Smooth muscle cell (in vitro differentiated cells): Measurements from ENCODE around the gene MAGEA4. TPM values are rescaled to one million over a fixed set of nuclear protein-coding genes. Genes with fewer than 3 reads are reported as not detected.

Source experiments
- DNase-seq: peaks from one replicate; lab custom pipeline; 2025; ENCODE audit not compliant: unreplicated experiment; lab: John Stamatoyannopoulos, UW
- H2AFZ ChIP-seq: fragments of 200-600 bp; sonication (generic); 2 replicates; pipeline ENCODE4 v1.6.0; 2016; ENCODE audit warnings: antibody characterized with exemption, low read depth, mild to moderate bottlenecking
- H3F3A ChIP-seq: fragments of 200-600 bp; sonication (generic); 2 replicates; pipeline ENCODE4 v1.6.0; 2017; ENCODE audit warnings: antibody characterized with exemption, low read depth
- H3K27ac ChIP-seq: fragments of 200-600 bp; sonication (generic); 2 replicates; pipeline ENCODE4 v1.5.1; 2016; ENCODE audit warnings: low read depth, mild to moderate bottlenecking
- H3K27me3 ChIP-seq: fragments of 200-600 bp; sonication (generic); 2 replicates; pipeline ENCODE4 v1.6.1; 2016; ENCODE audit warnings: low read depth, mild to moderate bottlenecking
- H3K36me3 ChIP-seq: fragments of 200-600 bp; sonication (generic); 2 replicates; pipeline ENCODE4 v1.5.1; 2016; ENCODE audit warnings: low read depth
- H3K4me1 ChIP-seq: fragments of 200-600 bp; sonication (generic); 2 replicates; pipeline ENCODE4 v1.5.1; 2016; ENCODE audit warnings: low read depth
- H3K4me2 ChIP-seq: fragments of 200-600 bp; sonication (generic); 2 replicates; pipeline ENCODE4 v1.6.0; 2016; ENCODE audit warnings: mild to moderate bottlenecking
- H3K4me3 ChIP-seq: fragments of 200-600 bp; sonication (generic); 2 replicates; pipeline ENCODE4 v1.5.1; 2016; ENCODE audit warnings: mild to moderate bottlenecking
- H3K79me2 ChIP-seq: fragments of 200-600 bp; sonication (generic); 2 replicates; pipeline ENCODE4 v1.6.0; 2016; ENCODE audit warnings: low read depth, mild to moderate bottlenecking
- H3K9ac ChIP-seq: fragments of 200-600 bp; sonication (generic); 2 replicates; pipeline ENCODE4 v1.6.0; 2016; ENCODE audit warnings: low read depth
- H3K9me3 ChIP-seq: fragments of 200-600 bp; sonication (generic); replicated peaks from 2 replicates; pipeline ENCODE4 v1.5.1; 2016; ENCODE audit warnings: low read depth
- H4K20me1 ChIP-seq: fragments of 200-600 bp; sonication (generic); 2 replicates; pipeline ENCODE4 v1.6.0; 2016; ENCODE audit warnings: low read depth
- WGBS: methylation state at CpG from one replicate; pipeline ENCODE4 v1.1.7; 2016; ENCODE audit warnings: low lambda C conversion rate; 5-methylcytosine and 5-hydroxymethylcytosine counted together
- polyA plus RNA-seq: library from polyadenylated mRNA; unstranded; fragments of >200 nt; fragmentation: Nextera tagmentation; extraction: Ambion mirVana; gene quantifications from 2 replicates; pipeline ENCODE4 v1.2.1, GENCODE V29; 2016
- total RNA-seq: library from RNA; depleted of rRNA; stranded (reverse); fragments of >200 nt; gene quantifications from 2 replicates; pipeline ENCODE4 v1.2.3, GENCODE V29; 2014
- TF ChIP-seq, protein P1 (sequence below): fragments of 200-600 bp; sonication (generic); IDR thresholded peaks from 2 replicates; pipeline ENCODE4 v1.5.1; 2017; ENCODE audit warnings: borderline replicate concordance, mild to moderate bottlenecking, antibody characterized with exemption; ENCODE audit not compliant: insufficient read depth, poor library complexity, severe bottlenecking

The MAGEA4 gene
- total and polyA plus RNA-seq, 2 experiments from 2014 or later = not detected

DNA sequence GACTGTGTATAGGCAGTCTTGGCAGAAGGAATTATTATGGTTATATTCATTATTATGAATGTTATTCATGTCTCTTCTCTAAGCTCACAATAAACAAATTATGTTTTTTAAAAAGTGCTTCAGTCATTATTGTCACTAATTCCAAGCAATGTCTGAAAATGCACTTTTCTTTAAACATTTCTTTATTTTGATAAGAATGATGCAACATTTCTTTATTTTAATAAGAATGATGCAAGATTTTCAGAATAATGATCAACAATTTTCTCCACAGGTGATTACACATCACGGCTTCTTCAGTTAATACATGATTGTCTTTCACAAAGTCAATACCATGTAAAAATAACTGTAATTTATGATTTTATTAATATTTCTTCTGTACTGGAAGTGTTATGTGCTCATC, 22.7 kb downstream of the MAGEA4 start:
- no peak overlapping the region for H3K4me2 ChIP-seq
- H3K4me1 ChIP-seq = no peaks in the 10 kb centered on the region
- H3K27ac ChIP-seq = no peak overlapping the region
- no peaks in the 10 kb centered on the region for H3K79me2 ChIP-seq
- no peaks in the 10 kb centered on the region for H3K36me3 ChIP-seq
- no peak overlapping the region for H3K9ac ChIP-seq
- H3K9me3 ChIP-seq = no peaks in the 10 kb centered on the region
- no peaks in the 10 kb centered on the region for H3K27me3 ChIP-seq
- H2AFZ ChIP-seq = no peak overlapping the region
- TF ChIP-seq, protein P1, sequence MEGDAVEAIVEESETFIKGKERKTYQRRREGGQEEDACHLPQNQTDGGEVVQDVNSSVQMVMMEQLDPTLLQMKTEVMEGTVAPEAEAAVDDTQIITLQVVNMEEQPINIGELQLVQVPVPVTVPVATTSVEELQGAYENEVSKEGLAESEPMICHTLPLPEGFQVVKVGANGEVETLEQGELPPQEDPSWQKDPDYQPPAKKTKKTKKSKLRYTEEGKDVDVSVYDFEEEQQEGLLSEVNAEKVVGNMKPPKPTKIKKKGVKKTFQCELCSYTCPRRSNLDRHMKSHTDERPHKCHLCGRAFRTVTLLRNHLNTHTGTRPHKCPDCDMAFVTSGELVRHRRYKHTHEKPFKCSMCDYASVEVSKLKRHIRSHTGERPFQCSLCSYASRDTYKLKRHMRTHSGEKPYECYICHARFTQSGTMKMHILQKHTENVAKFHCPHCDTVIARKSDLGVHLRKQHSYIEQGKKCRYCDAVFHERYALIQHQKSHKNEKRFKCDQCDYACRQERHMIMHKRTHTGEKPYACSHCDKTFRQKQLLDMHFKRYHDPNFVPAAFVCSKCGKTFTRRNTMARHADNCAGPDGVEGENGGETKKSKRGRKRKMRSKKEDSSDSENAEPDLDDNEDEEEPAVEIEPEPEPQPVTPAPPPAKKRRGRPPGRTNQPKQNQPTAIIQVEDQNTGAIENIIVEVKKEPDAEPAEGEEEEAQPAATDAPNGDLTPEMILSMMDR = no peak
- no peaks in the 10 kb centered on the region for H3F3A ChIP-seq
- no peaks in the 10 kb centered on the region for H4K20me1 ChIP-seq
- no peak overlapping the region for H3K4me3 ChIP-seq
- WGBS = 100% methylated on average over 1 of the region's 1 CpG
- DNase-seq = no peak

DNA sequence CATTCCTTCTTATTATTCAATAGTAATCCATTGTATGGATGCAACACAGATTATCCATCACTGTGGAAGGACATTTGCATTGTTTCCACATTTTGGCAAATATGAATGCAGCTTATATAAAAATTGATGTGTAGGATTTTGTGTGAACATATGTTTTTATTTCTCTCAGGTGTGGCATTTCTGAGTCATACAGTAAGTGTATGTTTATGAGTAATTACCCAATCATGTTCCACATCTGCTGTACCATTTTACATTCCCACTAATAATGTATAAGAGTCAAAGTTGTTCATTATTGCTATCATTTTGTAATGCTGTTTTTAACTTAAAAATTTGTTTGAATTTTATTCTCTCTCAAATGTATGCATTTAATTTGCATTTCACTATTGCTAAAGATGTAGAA, 25.5 kb downstream of the MAGEA4 start:
- TF ChIP-seq, protein P1 = no peak
- Histone ChIP-seq H3K79me2 (no peaks in the 10 kb centered on the region), H3K27me3 (no peaks in the 10 kb centered on the region), H3K4me3 (no peak overlapping the region), H3F3A (no peaks in the 10 kb centered on the region), H3K27ac (no peak overlapping the region), H3K9ac (no peak overlapping the region), H3K4me2 (no peak overlapping the region), H3K4me1 (no peaks in the 10 kb centered on the region), H4K20me1 (no peaks in the 10 kb centered on the region), H2AFZ (no peak overlapping the region), H3K36me3 (no peaks in the 10 kb centered on the region), H3K9me3 (no peaks in the 10 kb centered on the region)
- DNase-seq = no peak

DNA sequence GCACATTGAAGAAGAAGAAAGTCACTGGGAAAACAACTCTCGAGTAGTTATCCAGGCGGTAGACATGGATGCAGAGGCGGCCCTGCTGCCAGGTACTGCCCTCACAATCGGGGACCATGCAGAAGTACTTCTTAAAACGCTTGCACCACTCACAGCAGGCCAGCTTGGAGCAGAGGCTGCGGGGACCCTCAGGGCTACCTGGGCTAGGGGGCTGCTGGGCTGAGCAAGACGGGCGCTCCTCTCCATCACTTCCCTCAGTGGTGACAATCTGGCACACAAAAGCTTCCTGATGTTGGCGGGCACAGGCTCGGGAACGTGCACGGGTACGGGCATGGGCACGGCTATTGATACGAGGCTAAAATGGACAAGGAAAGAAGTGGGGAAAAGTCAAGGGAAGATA, 42.0 kb downstream of the MAGEA4 start:
- H3K9me3 ChIP-seq = no peaks in the 10 kb centered on the region
- no peak overlapping the region for H2AFZ ChIP-seq
- H3K36me3 ChIP-seq = no peaks in the 10 kb centered on the region
- no peaks in the 10 kb centered on the region for H3F3A ChIP-seq
- H3K4me3 ChIP-seq = no peak overlapping the region
- no peaks in the 10 kb centered on the region for H4K20me1 ChIP-seq
- TF ChIP-seq, protein P1 = no peak
- H3K4me2 ChIP-seq = no peak overlapping the region
- no peak for DNase-seq
- H3K27me3 ChIP-seq = no peaks in the 10 kb centered on the region
- no peak overlapping the region for H3K9ac ChIP-seq
- H3K27ac ChIP-seq = no peak overlapping the region
- H3K4me1 ChIP-seq = no peaks in the 10 kb centered on the region
- no peaks in the 10 kb centered on the region for H3K79me2 ChIP-seq
- 89% methylated on average over 15 of the region's 15 CpGs for WGBS

DNA sequence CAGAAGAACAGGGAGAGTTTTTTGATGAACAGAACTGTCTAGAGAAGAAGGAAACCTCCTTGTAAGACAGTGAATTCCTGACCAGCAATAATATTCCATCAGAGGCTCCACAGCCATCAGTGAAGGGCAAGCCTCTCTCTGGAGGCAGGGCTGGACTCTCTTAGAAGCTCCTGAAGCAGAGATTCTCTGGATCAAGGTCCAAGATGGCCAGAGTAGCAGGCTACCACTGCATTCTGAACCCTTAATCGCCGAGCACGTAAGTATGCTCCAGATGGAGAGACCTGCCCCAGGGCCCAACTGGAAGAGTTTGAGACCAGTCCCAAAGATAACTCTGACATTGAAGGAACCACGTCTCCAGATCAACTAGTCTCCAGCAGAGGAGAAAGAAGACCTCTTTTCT, 45.4 kb downstream of the MAGEA4 start:
- H3K4me1 ChIP-seq = no peaks in the 10 kb centered on the region
- H3K79me2 ChIP-seq = no peaks in the 10 kb centered on the region
- H4K20me1 ChIP-seq = no peaks in the 10 kb centered on the region
- no peak overlapping the region for H3K4me2 ChIP-seq
- no peak overlapping the region for H3K27ac ChIP-seq
- no peak overlapping the region for H2AFZ ChIP-seq
- TF ChIP-seq, protein P1 = no peak
- no peaks in the 10 kb centered on the region for H3F3A ChIP-seq
- H3K27me3 ChIP-seq = no peaks in the 10 kb centered on the region
- H3K9ac ChIP-seq = no peak overlapping the region
- H3K9me3 ChIP-seq = peaks cover 4% of the 10 kb centered on the region
- whole genome bisulfite sequencing = 86% methylated on average over 4 of the region's 4 CpGs
- H3K4me3 ChIP-seq = no peak overlapping the region
- no peak for DNase-seq
- no peaks in the 10 kb centered on the region for H3K36me3 ChIP-seq
